H9 (cell line): ENCODE measurements around the gene HPS4. TPM values are rescaled to one million over a fixed set of nuclear protein-coding genes. Genes with fewer than 3 reads are reported as not detected.

Experiments
- DNase-seq: peaks from one replicate; pipeline ENCODE4 v3.0.0-alpha.2; 2017
- H2AFZ ChIP-seq: one replicate; pipeline ENCODE4 v1.6.1; 2013; ENCODE audit warnings: mild to moderate bottlenecking, low read length, control low read depth, moderate library complexity
- H2AK5ac ChIP-seq: 2 replicates; pipeline ENCODE4 v1.6.1; 2013; ENCODE audit warnings: low read length, control low read depth, mixed read lengths; ENCODE audit not compliant: insufficient read length
- H2BK120ac ChIP-seq: one replicate; pipeline ENCODE4 v1.6.1; 2013; ENCODE audit warnings: low read depth, mild to moderate bottlenecking, low read length, control low read depth, inconsistent platforms; ENCODE audit not compliant: poor library complexity, severe bottlenecking
- H2BK12ac ChIP-seq: 2 replicates; pipeline ENCODE4 v1.6.1; 2013; ENCODE audit warnings: low read length, control low read depth, mixed read lengths, low read depth; ENCODE audit not compliant: insufficient read length
- H2BK15ac ChIP-seq: 2 replicates; pipeline ENCODE4 v1.6.1; 2013; ENCODE audit warnings: low read depth, low read length, control low read depth
- H2BK20ac ChIP-seq: one replicate; pipeline ENCODE4 v1.6.1; 2013; ENCODE audit warnings: low read depth, mild to moderate bottlenecking, low read length, control low read depth, inconsistent platforms; ENCODE audit not compliant: poor library complexity, severe bottlenecking
- H2BK5ac ChIP-seq: 2 replicates; pipeline ENCODE4 v1.6.1; 2013; ENCODE audit warnings: low read length, control low read depth, mixed read lengths; ENCODE audit not compliant: insufficient read length
- H3K14ac ChIP-seq: 2 replicates; pipeline ENCODE4 v1.6.1; 2013; ENCODE audit warnings: low read length, control low read depth; ENCODE audit not compliant: insufficient read depth
- H3K18ac ChIP-seq: 2 replicates; pipeline ENCODE4 v1.6.1; 2013; ENCODE audit warnings: low read depth, mild to moderate bottlenecking, mixed read lengths, low read length, control low read depth; ENCODE audit not compliant: insufficient read length
- H3K23ac ChIP-seq: 2 replicates; pipeline ENCODE4 v1.6.1; 2013; ENCODE audit warnings: low read length, control low read depth, mixed read lengths, low read depth; ENCODE audit not compliant: insufficient read length
- H3K23me2 ChIP-seq: 2 replicates; pipeline ENCODE4 v1.6.1; 2013; ENCODE audit warnings: low read depth, mild to moderate bottlenecking, mixed read lengths, low read length, control low read depth; ENCODE audit not compliant: insufficient read length, poor library complexity, severe bottlenecking
- H3K27ac ChIP-seq: 2 replicates; pipeline ENCODE4 v1.5.1; 2013; ENCODE audit warnings: low read length, control low read depth, mixed read lengths, low read depth; ENCODE audit not compliant: insufficient read length
- H3K27me3 ChIP-seq: 2 replicates; pipeline ENCODE4 v1.6.1; 2013; ENCODE audit warnings: low read length, control low read depth, inconsistent platforms; ENCODE audit not compliant: insufficient read depth
- H3K4ac ChIP-seq: 2 replicates; pipeline ENCODE4 v1.6.1; 2013; ENCODE audit warnings: low read depth, mild to moderate bottlenecking, control low read depth, inconsistent platforms, low read length, moderate library complexity
- H3K4me1 ChIP-seq: 2 replicates; pipeline ENCODE4 v1.6.1; 2013; ENCODE audit warnings: low read length, control low read depth, inconsistent platforms; ENCODE audit not compliant: insufficient read depth
- H3K4me2 ChIP-seq: 2 replicates; pipeline ENCODE4 v1.6.1; 2013; ENCODE audit warnings: low read length, control low read depth, mixed read lengths; ENCODE audit not compliant: insufficient read length, insufficient read depth
- H3K56ac ChIP-seq: 2 replicates; pipeline ENCODE4 v1.6.1; 2013; ENCODE audit warnings: low read depth, mild to moderate bottlenecking, mixed read lengths, low read length, control low read depth; ENCODE audit not compliant: insufficient read length
- H3K79me1 ChIP-seq: 2 replicates; pipeline ENCODE4 v1.6.1; 2013; ENCODE audit warnings: low read depth, mild to moderate bottlenecking, moderate library complexity, low read length, control low read depth, inconsistent platforms; ENCODE audit not compliant: insufficient read depth, poor library complexity, severe bottlenecking
- H3K79me2 ChIP-seq: 2 replicates; pipeline ENCODE4 v1.6.1; 2013; ENCODE audit warnings: low read length, control low read depth, inconsistent platforms; ENCODE audit not compliant: insufficient read depth
- H3K9ac ChIP-seq: 2 replicates; pipeline ENCODE4 v1.6.1; 2013; ENCODE audit warnings: low read length, control low read depth, mixed read lengths; ENCODE audit not compliant: insufficient read length; ENCODE audit errors: extremely low read depth
- H3K9me3 ChIP-seq: one replicate; pipeline ENCODE4 v1.6.1; 2013; ENCODE audit warnings: low read depth, low read length, inconsistent platforms; ENCODE audit not compliant: control insufficient read depth
- H3T11ph ChIP-seq: one replicate; pipeline ENCODE4 v1.6.1; 2013; ENCODE audit warnings: mild to moderate bottlenecking, low read length, control low read depth, inconsistent platforms
- H4K20me1 ChIP-seq: one replicate; pipeline ENCODE4 v1.6.1; 2013; ENCODE audit not compliant: control insufficient read depth, insufficient read length, insufficient read depth
- H4K5ac ChIP-seq: 2 replicates; pipeline ENCODE4 v1.6.1; 2013; ENCODE audit warnings: low read depth, mild to moderate bottlenecking, mixed read lengths, low read length, control low read depth; ENCODE audit not compliant: insufficient read length
- H4K8ac ChIP-seq: replicated peaks from 2 replicates; pipeline ENCODE4 v1.6.1; 2013; ENCODE audit warnings: low read length, control low read depth, mixed read lengths, low read depth; ENCODE audit not compliant: insufficient read length
- H4K91ac ChIP-seq: 2 replicates; pipeline ENCODE4 v1.6.1; 2013; ENCODE audit warnings: low read depth, mild to moderate bottlenecking, moderate library complexity, mixed read lengths, low read length, control low read depth; ENCODE audit not compliant: insufficient read length
- H3K27ac Mint-ChIP-seq, 3 experiments: 2 replicates in 2 of 3; 3 replicates in 1 of 3; pipeline ENCODE4 v1.8.0; 2020 to 2021; ENCODE audit warnings: mixed read lengths in 3 of 3, mild to moderate bottlenecking in 1 of 3, moderate library complexity in 1 of 3
- H3K27me3 Mint-ChIP-seq: 2 replicates; pipeline ENCODE4 v1.8.0; 2021; ENCODE audit warnings: low read depth, mild to moderate bottlenecking, moderate library complexity, mixed read lengths
- H3K36me3 Mint-ChIP-seq, 3 experiments: 2 replicates in 2 of 3; 3 replicates in 1 of 3; pipeline ENCODE4 v1.8.0; 2020 to 2021; ENCODE audit warnings: low read depth in 3 of 3, mixed read lengths in 3 of 3; ENCODE audit not compliant: insufficient read depth in 1 of 3
- H3K4me1 Mint-ChIP-seq, 2 experiments: 2 replicates each; pipeline ENCODE4 v1.8.0; 2020; ENCODE audit warnings: mixed read lengths in 2 of 2
- H3K4me3 Mint-ChIP-seq, 2 experiments: 2 replicates in 1 of 2; 3 replicates in 1 of 2; pipeline ENCODE4 v1.8.0; 2020 to 2021; ENCODE audit warnings: mild to moderate bottlenecking in 2 of 2, mixed read lengths in 2 of 2, moderate library complexity in 1 of 2
- H3K9me3 Mint-ChIP-seq, 2 experiments: 2 replicates in 1 of 2; 3 replicates in 1 of 2; pipeline ENCODE4 v1.8.0; 2020; ENCODE audit warnings: mild to moderate bottlenecking in 2 of 2, mixed read lengths in 2 of 2, moderate library complexity in 1 of 2
- CTCF ChIP-seq: fragments of 200-600 bp; sonication (generic); conservative IDR thresholded peaks from 3 replicates; pipeline ENCODE4 v1.8.0; 2021; ENCODE audit warnings: antibody characterized with exemption, mild to moderate bottlenecking
- WGBS: extraction: QIAGEN DNeasy Blood & Tissue Kit; methylation state at CpG from one replicate; pipeline ENCODE4 v1.1.7; 2013; ENCODE audit warnings: missing lambda C conversion rate, low lambda C conversion rate, mixed read lengths; ENCODE audit not compliant: insufficient read length; ENCODE audit errors: extremely low coverage; 5-methylcytosine and 5-hydroxymethylcytosine counted together
- total RNA-seq: library from RNA; stranded (reverse); gene quantifications from 2 replicates; pipeline ENCODE4 v1.2.1, GENCODE V29; 2021

Gene HPS4
- total RNA-seq, 1 experiment from 2014 or later: 26.2 TPM

- Histone ChIP-seq H3K79me2 (no peaks in the 10 kb centered on the region; the same call in 1 of the 2 replicates), H3K4me2 (no peak overlapping the region)
- DNase-seq: no peak
Measured at GRCh38 chr22:26460202-26460601, 23.4 kb downstream of the HPS4 start.

More at GRCh38 chr22:26460202-26460601, 23.4 kb downstream of the HPS4 start:
- no CpG with 5 or more reads among the region's 6 CpGs for WGBS
- Histone ChIP-seq H3K4ac (no peak overlapping the region), H3K79me1 (no peaks in the 10 kb centered on the region), H3K27me3 (no peaks in the 10 kb centered on the region), H2BK15ac (no peak overlapping the region), H3K23me2 (no peaks in the 10 kb centered on the region), H3K56ac (no peak overlapping the region), H2BK12ac (no peak overlapping the region), H2BK5ac (no peak overlapping the region), H3K9me3 (no peaks in the 10 kb centered on the region), H4K20me1 (no peaks in the 10 kb centered on the region), H2BK20ac (no peak overlapping the region), H3K9ac (no peak overlapping the region), H2AFZ (no peak overlapping the region), H2BK120ac (no peak overlapping the region), H3K18ac (no peak overlapping the region), H3T11ph (no peak overlapping the region), H4K5ac (no peak overlapping the region), H2AK5ac (no peak overlapping the region), H3K27ac (no peak overlapping the region), H3K4me1 (no peaks in the 10 kb centered on the region), H3K23ac (no peak overlapping the region), H4K91ac (no peak overlapping the region), H4K8ac (no peak overlapping the region), H3K14ac (no peak overlapping the region)
- no peak for TF ChIP-seq CTCF
- Mint-ChIP-seq H3K27ac (no peak overlapping the region), H3K9me3 (no peaks in the 10 kb centered on the region), H3K4me3 (no peak overlapping the region), H3K36me3 (peaks cover 25 to 62% (median 51%) of the 10 kb centered on the region in 3 experiments), H3K4me1 (peaks cover 5% of the 10 kb centered on the region in 2 experiments), H3K27me3 (no peaks in the 10 kb centered on the region)
